HG03097 (cell line): ENCODE results near the gene NRSN1.

ENCODE experiments used
- ATAC-seq: cut with Tn5 transposase; IDR thresholded peaks from one replicate; pipeline ENCODE4 v1.9.1; 2021; ENCODE audit not compliant: unreplicated experiment, low FRiP score

Gene NRSN1

GRCh38 chr6:24125980-24126379 lies at the start of gene NRSN1:
Gene NRSN1, plus strand, starts transcription at chr6:24126215. Its CDS starts 8,113 bp downstream, at chr6:24134328.
- no peak for ATAC-seq

- no peak for ATAC-seq
These were observed 47.8 kb upstream of the NRSN1 start for GRCh38 chr6:24078200-24078599.

- no peak for ATAC-seq
These were observed 46.9 kb upstream of the NRSN1 start for GRCh38 chr6:24079076-24079475.

- ATAC-seq: no peak
These were observed 45.3 kb upstream of the NRSN1 start for GRCh38 chr6:24080711-24081110.

GRCh38 chr6:24089736-24090135 lies 36.3 kb upstream of the NRSN1 start:
- no peak for ATAC-seq

GRCh38 chr6:24092407-24092806 lies 33.6 kb upstream of the NRSN1 start:
- no peak for ATAC-seq

- no peak for ATAC-seq
These were observed 32.6 kb upstream of the NRSN1 start for GRCh38 chr6:24093381-24093780.

- ATAC-seq: no peak
These were observed 26.8 kb upstream of the NRSN1 start for GRCh38 chr6:24099181-24099580.

GRCh38 chr6:24100024-24100769 lies 25.8 kb upstream of the NRSN1 start:
- ATAC-seq: no peak

- no peak for ATAC-seq
These were observed 25.3 kb upstream of the NRSN1 start for GRCh38 chr6:24100770-24101155.

- ATAC-seq: no peak
These were observed 20.8 kb upstream of the NRSN1 start for GRCh38 chr6:24105191-24105590.

GRCh38 chr6:24106291-24106690 lies 19.7 kb upstream of the NRSN1 start:
- ATAC-seq: no peak

GRCh38 chr6:24107294-24107693 lies 18.7 kb upstream of the NRSN1 start:
- no peak for ATAC-seq

GRCh38 chr6:24108056-24108455 lies 18.0 kb upstream of the NRSN1 start:
- ATAC-seq: no peak

- ATAC-seq: no peak
These were observed 15.6 kb upstream of the NRSN1 start for GRCh38 chr6:24110417-24110816.

- ATAC-seq: no peak
These were observed 12.1 kb upstream of the NRSN1 start for GRCh38 chr6:24113891-24114290.

- no peak for ATAC-seq
These were observed 9.0 kb upstream of the NRSN1 start for GRCh38 chr6:24117021-24117420.

- ATAC-seq: no peak
These were observed 3.9 kb upstream of the NRSN1 start for GRCh38 chr6:24122139-24122538.

- no peak for ATAC-seq
These were observed 674 bp downstream of the NRSN1 start for GRCh38 chr6:24126586-24127192.

- no peak for ATAC-seq
These were observed 1.3 kb downstream of the NRSN1 start for GRCh38 chr6:24127316-24127715.

- ATAC-seq: no peak
These were observed 5.7 kb downstream of the NRSN1 start for GRCh38 chr6:24131751-24132150.

GRCh38 chr6:24139080-24139479 lies 13.1 kb downstream of the NRSN1 start:
- ATAC-seq: no peak
